SU-DHL-6 (cell line): ENCODE data around the gene CELF3.

Source experiments
- H2AFZ ChIP-seq: fragments of 200-600 bp; sonication (generic); 2 replicates; pipeline ENCODE4 v1.6.1; 2014; ENCODE audit warnings: low read depth, mild to moderate bottlenecking, moderate library complexity, mixed read lengths, antibody characterized with exemption, low read length; ENCODE audit not compliant: severe bottlenecking
- H3F3A ChIP-seq: fragments of 200-600 bp; shearing (Covaris generic); 2 replicates; pipeline ENCODE4 v1.6.0; 2016; ENCODE audit warnings: antibody characterized with exemption, mild to moderate bottlenecking; ENCODE audit not compliant: insufficient read depth
- H3K27ac ChIP-seq: fragments of 200-600 bp; sonication (generic); 2 replicates; pipeline ENCODE4 v1.5.1; 2016; ENCODE audit warnings: low read depth, mild to moderate bottlenecking, low read length, moderate library complexity, mixed read lengths
- H3K27me3 ChIP-seq: fragments of 200-600 bp; sonication (generic), shearing (Covaris generic); 2 replicates; pipeline ENCODE4 v1.6.0; 2014; ENCODE audit warnings: mild to moderate bottlenecking, low read length
- H3K36me3 ChIP-seq: fragments of 200-600 bp; sonication (generic); 2 replicates; pipeline ENCODE4 v1.6.1; 2014; ENCODE audit warnings: mild to moderate bottlenecking, low read length, mixed read lengths
- H3K4me2 ChIP-seq: fragments of 300-600, 200-600 bp; shearing (Covaris generic), sonication (generic); 2 replicates; pipeline ENCODE4 v1.6.0; 2014; ENCODE audit warnings: low read length, low read depth, mild to moderate bottlenecking; ENCODE audit not compliant: poor library complexity, severe bottlenecking
- H3K4me3 ChIP-seq: fragments of 200-600 bp; sonication (generic); 2 replicates; pipeline ENCODE4 v1.5.1; 2014; ENCODE audit warnings: antibody characterized with exemption, low read length, mild to moderate bottlenecking, mixed read lengths; ENCODE audit not compliant: insufficient read depth, poor library complexity, severe bottlenecking
- H3K79me2 ChIP-seq: fragments of 200-600 bp; sonication (generic); 2 replicates; pipeline ENCODE4 v1.6.1; 2014; ENCODE audit warnings: mild to moderate bottlenecking, low read length, moderate library complexity; ENCODE audit not compliant: insufficient read depth
- H3K9ac ChIP-seq: fragments of 200-600 bp; sonication (generic); 2 replicates; pipeline ENCODE4 v1.7.0; 2014; ENCODE audit warnings: mild to moderate bottlenecking, low read length
- H3K9me2 ChIP-seq: fragments of 200-600 bp; sonication (generic); replicated peaks from 2 replicates; pipeline ENCODE4 v1.6.1; 2014; ENCODE audit warnings: low read length; ENCODE audit not compliant: insufficient read depth
- H3K9me3 ChIP-seq: fragments of 200-600 bp; sonication (generic); 2 replicates; pipeline ENCODE4 v1.6.1; 2014; ENCODE audit warnings: low read length, mixed read lengths; ENCODE audit not compliant: insufficient read depth
- H4K20me1 ChIP-seq: fragments of 200-600 bp; sonication (generic); 2 replicates; pipeline ENCODE4 v1.6.1; 2014; ENCODE audit warnings: low read depth, mild to moderate bottlenecking, antibody characterized with exemption, low read length, moderate library complexity, mixed read lengths
- CTCF ChIP-seq: fragments of 200-600 bp; sonication (generic); IDR thresholded peaks from one replicate; pipeline ENCODE4 v1.5.1; 2017; ENCODE audit warnings: antibody characterized with exemption, mild to moderate bottlenecking, low read length, moderate library complexity; ENCODE audit not compliant: insufficient read depth, poor library complexity, severe bottlenecking
- EZH2phosphoT487 ChIP-seq: fragments of 200-600 bp; sonication (generic), shearing (Covaris generic); conservative IDR thresholded peaks from 2 replicates; pipeline ENCODE4 v1.6.1; 2018; ENCODE audit warnings: mild to moderate bottlenecking, antibody characterized with exemption, low read length, moderate library complexity, mixed read lengths

Gene CELF3

GRCh38 chr1:151693057-151693651 lies 23.4 kb downstream of the CELF3 start:
- H2AFZ ChIP-seq = no peak overlapping the region
- H3K27me3 ChIP-seq = no peaks in the 10 kb centered on the region
- H3K4me3 ChIP-seq = no peak overlapping the region
- peaks cover 5% of the 10 kb centered on the region; the same call in 1 of the 2 replicates for H3K36me3 ChIP-seq
- H4K20me1 ChIP-seq = no peaks in the 10 kb centered on the region
- H3K9me2 ChIP-seq = no peaks in the 10 kb centered on the region
- H3K27ac ChIP-seq = no peak overlapping the region
- H3K79me2 ChIP-seq = no peaks in the 10 kb centered on the region
- TF ChIP-seq EZH2phosphoT487 (no peak), CTCF (peak; percentile 19)
- H3K4me2 ChIP-seq = no peak overlapping the region
- H3K9me3 ChIP-seq = no peaks in the 10 kb centered on the region
- H3K9ac ChIP-seq = no peak overlapping the region
- H3F3A ChIP-seq = no peaks in the 10 kb centered on the region

GRCh38 chr1:151692226-151692625 lies 24.4 kb downstream of the CELF3 start:
- TF ChIP-seq EZH2phosphoT487 (no peak), CTCF (no peak)
- Histone ChIP-seq H3K27me3 (no peaks in the 10 kb centered on the region), H2AFZ (no peak overlapping the region), H3K9me2 (no peaks in the 10 kb centered on the region), H3K9me3 (no peaks in the 10 kb centered on the region), H3K4me3 (no peak overlapping the region), H3K27ac (no peak overlapping the region), H3K36me3 (peaks cover 5% of the 10 kb centered on the region; the same call in 1 of the 2 replicates), H3K4me2 (no peak overlapping the region), H3F3A (no peaks in the 10 kb centered on the region), H3K79me2 (no peaks in the 10 kb centered on the region), H4K20me1 (no peaks in the 10 kb centered on the region), H3K9ac (no peak overlapping the region)

GRCh38 chr1:151689494-151689893 lies 27.1 kb downstream of the CELF3 start:
- no peak for TF ChIP-seq CTCF
- no peak for TF ChIP-seq EZH2phosphoT487
- H3K9me3 ChIP-seq = no peaks in the 10 kb centered on the region
- H4K20me1 ChIP-seq = no peaks in the 10 kb centered on the region
- H3K4me2 ChIP-seq = no peak overlapping the region
- H3K9ac ChIP-seq = no peak overlapping the region
- H3F3A ChIP-seq = no peaks in the 10 kb centered on the region
- H3K9me2 ChIP-seq = no peaks in the 10 kb centered on the region
- no peaks in the 10 kb centered on the region for H3K27me3 ChIP-seq
- H3K4me3 ChIP-seq = no peak overlapping the region
- H3K79me2 ChIP-seq = no peaks in the 10 kb centered on the region
- no peak overlapping the region for H3K27ac ChIP-seq
- H3K36me3 ChIP-seq = 0 out of 2 replicates have a peak, but pooled peaks cover 5% of the 10 kb centered on the region
- H2AFZ ChIP-seq = no peak overlapping the region
